ENCODE results near the gene ACSL5. TPM values are rescaled to one million over a fixed set of nuclear protein-coding genes. Genes with fewer than 3 reads are reported as not detected.

ACSL5 gene
- total and polyA plus RNA-seq, 2 of the 8 experiments (the other 6 are each of a cell fraction or from before 2014, with no cell fraction given) = not detected

DNA sequence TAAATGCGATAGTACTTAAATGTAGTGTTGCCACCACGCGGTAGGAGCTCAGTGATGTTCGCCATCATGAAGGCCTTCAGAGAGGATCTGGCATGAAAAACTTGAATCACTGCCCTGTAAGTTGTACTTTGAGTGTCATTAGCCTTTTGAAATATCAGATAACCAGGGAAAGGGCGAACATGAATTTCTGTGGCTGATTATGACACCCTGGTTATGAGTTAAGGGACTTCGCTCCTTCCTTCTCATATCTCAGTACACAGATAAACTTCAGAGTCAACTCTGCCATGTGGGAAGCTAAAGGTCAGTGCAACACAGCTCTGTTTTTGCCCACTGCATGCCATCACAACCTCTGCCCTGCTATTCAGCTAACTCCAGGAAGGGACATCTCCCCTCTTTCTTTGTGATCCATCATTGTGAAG is 8.9 kb upstream of the ACSL5 start (continued):
- no peak for TF ChIP-seq KDM1A (IDR thresholded peaks at IDR 0.05; ENCODE audit: borderline replicate concordance, low read length)
- TF ChIP-seq EZH2 (IDR thresholded peaks at IDR 0.05; ENCODE audit: low read depth, low read length, severe bottlenecking) = no peak
- no peak for TF ChIP-seq TEAD4 (IDR thresholded peaks at IDR 0.05; ENCODE audit: low read depth, low read length)
- no peak for TF ChIP-seq SIN3A (conservative IDR thresholded peaks at IDR 0.05 in 1 of 2, IDR thresholded peaks at IDR 0.05 in 1 of 2; ENCODE audit: low read depth in 1 of 2, low read length in 2 of 2)
- no peak for TF ChIP-seq CREB1 (IDR thresholded peaks at IDR 0.05)
- TF ChIP-seq CEBPB (IDR thresholded peaks at IDR 0.05; ENCODE audit: low read depth, low read length) = no peak
